CD4-positive, alpha-beta T cell treated with Interleukin-15 for 1 hour (primary cell): ENCODE data around the gene ANKS1B.
"Not testable (repeated sequence)": the region's sequence is repeated elsewhere in the genome, so short reads cannot be mapped to it uniquely, and the experiment has no call there.

Source experiments
- DNase-seq: peaks from one replicate; pipeline ENCODE4 v3.0.0-alpha.2; 2020

The ANKS1B gene

GRCh38 chr12:98980508-98980907 lies 1004.2 kb downstream of the ANKS1B start:
- DNase-seq: no peak

- no peak for DNase-seq
These were observed 1007.5 kb downstream of the ANKS1B start for GRCh38 chr12:98977186-98977585.

GRCh38 chr12:98974767-98975381 lies 1009.9 kb downstream of the ANKS1B start:
- DNase-seq: no peak

- DNase-seq: no peak
These were observed 1011.3 kb downstream of the ANKS1B start for GRCh38 chr12:98973395-98973794.

GRCh38 chr12:98970950-98971349 lies 1013.8 kb downstream of the ANKS1B start:
- no peak for DNase-seq

GRCh38 chr12:98970210-98970609 lies 1014.5 kb downstream of the ANKS1B start:
- no peak for DNase-seq

- DNase-seq: no peak
These were observed 1015.8 kb downstream of the ANKS1B start for GRCh38 chr12:98968896-98969295.

GRCh38 chr12:98957135-98957534 lies 1027.6 kb downstream of the ANKS1B start:
- not testable (repeated sequence) for DNase-seq

- no peak for DNase-seq
These were observed 1029.5 kb downstream of the ANKS1B start for GRCh38 chr12:98955284-98955683.

- DNase-seq: no peak
These were observed 1030.2 kb downstream of the ANKS1B start for GRCh38 chr12:98954506-98954905.

- no peak for DNase-seq
These were observed 1033.3 kb downstream of the ANKS1B start for GRCh38 chr12:98951406-98951805.

GRCh38 chr12:98948343-98948949 lies 1036.3 kb downstream of the ANKS1B start:
- DNase-seq: no peak

GRCh38 chr12:98945864-98946263 lies 1038.9 kb downstream of the ANKS1B start:
- no peak for DNase-seq

GRCh38 chr12:98939926-98940325 lies 1044.8 kb downstream of the ANKS1B start:
- DNase-seq: no peak

- no peak for DNase-seq
These were observed 1045.4 kb downstream of the ANKS1B start for GRCh38 chr12:98939350-98939749.

- DNase-seq: no peak
These were observed 1048.9 kb downstream of the ANKS1B start for GRCh38 chr12:98935847-98936246.

GRCh38 chr12:98922871-98923270 lies 1061.9 kb downstream of the ANKS1B start:
- DNase-seq: no peak

GRCh38 chr12:98918176-98918863 lies 1066.4 kb downstream of the ANKS1B start:
- no peak for DNase-seq

- no peak for DNase-seq
These were observed 1068.6 kb downstream of the ANKS1B start for GRCh38 chr12:98916106-98916505.

GRCh38 chr12:98912401-98912974 lies 1072.2 kb downstream of the ANKS1B start:
- DNase-seq: no peak

GRCh38 chr12:98911396-98911795 lies 1073.3 kb downstream of the ANKS1B start:
- DNase-seq: no peak

GRCh38 chr12:98909746-98910145 lies 1075.0 kb downstream of the ANKS1B start:
- no peak for DNase-seq

- no peak for DNase-seq
These were observed 1075.9 kb downstream of the ANKS1B start for GRCh38 chr12:98908866-98909265.

GRCh38 chr12:98903875-98904274 lies 1080.9 kb downstream of the ANKS1B start:
- DNase-seq: no peak
